Right renal pelvis (tissue), 4 donors: Measurements from ENCODE around the gene STOML1. TPM values are rescaled to one million over a fixed set of nuclear protein-coding genes. Genes with fewer than 3 reads are reported as not detected.
"Not testable (repeated sequence)": the region's sequence is repeated elsewhere in the genome, so short reads cannot be mapped to it uniquely, and the experiment has no call there.

Experiments
- DNase-seq, 4 donors: peaks; one replicate each; pipeline ENCODE4 v3.0.0-alpha.2; 2013; ENCODE audit warnings: low read depth in 4 of 4, low spot score in 3 of 4, missing footprints in 1 of 4
- polyA plus RNA-seq, 4 donors: library from polyadenylated mRNA; unstranded; fragments of 120-200 nt; gene quantifications; one replicate each; pipeline ENCODE4 v1.2.1, GENCODE V29; 2013; ENCODE audit not compliant: insufficient read length in 4 of 4

Gene STOML1
- polyA plus RNA-seq, 4 donors, result 8.9 to 16.8 (median 11.5) TPM

GRCh38 chr15:73988445-73988969 lies 3.6 kb downstream of the STOML1 start:
- DNase-seq, result no peak

GRCh38 chr15:73987681-73988444 lies 4.2 kb downstream of the STOML1 start:
- no peak for DNase-seq

- no peak for DNase-seq
Measured at GRCh38 chr15:73987250-73987649, 4.8 kb downstream of the STOML1 start.

DNA sequence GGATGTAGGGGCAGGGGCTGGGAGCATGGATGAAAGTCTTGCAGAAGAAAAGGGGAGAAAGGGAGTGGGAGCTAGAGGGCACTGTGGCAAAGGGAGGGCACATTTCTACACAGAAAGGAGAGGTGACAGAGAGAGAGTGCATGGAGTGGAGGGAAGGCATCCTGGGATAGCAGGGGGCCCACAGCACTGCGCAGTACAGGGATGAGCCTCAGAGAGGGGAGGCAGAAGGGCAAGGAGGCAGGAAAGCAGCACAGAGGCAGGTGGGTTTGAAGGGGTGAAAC lies 5.4 kb downstream of the STOML1 start:
- no peak for DNase-seq

DNA sequence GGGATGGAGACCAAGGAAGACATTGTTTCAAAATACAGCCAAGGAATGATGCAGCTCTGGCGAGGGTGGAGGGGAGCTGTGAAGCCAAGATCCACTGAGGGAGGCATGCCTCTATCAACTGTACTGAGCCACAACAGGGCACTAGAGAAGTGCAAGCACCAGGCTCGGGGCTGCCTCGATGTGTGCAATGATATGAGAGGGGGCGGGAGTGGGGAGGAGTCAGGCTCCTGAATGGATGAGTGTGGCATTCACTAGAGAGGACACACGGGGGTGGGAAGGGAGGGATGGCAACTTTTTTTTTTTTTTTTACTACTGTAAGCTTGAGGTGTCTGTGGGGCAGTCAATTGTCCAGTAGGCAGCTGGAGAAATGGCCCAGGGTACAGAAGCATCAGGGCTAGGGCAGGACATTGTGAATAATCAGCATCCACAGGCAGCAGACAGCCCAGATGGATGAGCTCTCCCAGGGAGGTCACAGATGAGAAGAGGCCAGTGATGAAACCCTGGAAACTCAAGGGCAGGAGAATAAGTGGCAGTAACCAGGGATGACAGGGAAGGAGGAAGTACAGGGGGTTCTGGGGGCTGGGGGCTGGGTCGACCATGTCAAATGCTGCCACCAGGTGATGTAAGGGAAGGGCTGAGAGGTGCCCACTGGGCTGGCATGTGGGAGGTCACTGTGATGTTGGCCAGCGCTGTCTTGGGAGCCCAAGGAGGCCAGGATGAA lies 5.9 kb downstream of the STOML1 start:
- no peak for DNase-seq

- DNase-seq, result no peak
Measured at GRCh38 chr15:73985101-73985873, 6.8 kb downstream of the STOML1 start.

GRCh38 chr15:73984208-73984979 lies 7.7 kb downstream of the STOML1 start:
- no peak for DNase-seq

DNA sequence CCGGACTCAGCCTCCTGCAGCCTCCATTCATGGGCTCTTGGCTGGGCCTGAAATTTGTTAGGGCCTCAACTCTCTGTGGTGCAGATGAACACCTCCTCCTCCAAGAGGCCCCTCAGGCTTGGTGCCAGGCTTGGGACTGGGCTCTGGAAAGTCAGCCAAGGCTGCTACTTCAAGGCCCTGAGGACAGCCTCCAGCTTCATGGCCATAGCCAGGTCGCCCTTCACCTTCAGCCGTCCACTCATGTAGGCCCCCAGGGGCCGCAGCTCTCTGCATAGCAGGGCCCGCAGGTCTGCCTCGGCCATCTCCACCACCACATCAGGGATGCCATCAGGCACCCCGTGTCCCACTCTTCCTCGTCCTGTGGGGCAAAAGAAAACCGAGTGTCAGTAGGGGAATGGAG lies 8.3 kb downstream of the STOML1 start:
- DNase-seq, result no peak

DNA sequence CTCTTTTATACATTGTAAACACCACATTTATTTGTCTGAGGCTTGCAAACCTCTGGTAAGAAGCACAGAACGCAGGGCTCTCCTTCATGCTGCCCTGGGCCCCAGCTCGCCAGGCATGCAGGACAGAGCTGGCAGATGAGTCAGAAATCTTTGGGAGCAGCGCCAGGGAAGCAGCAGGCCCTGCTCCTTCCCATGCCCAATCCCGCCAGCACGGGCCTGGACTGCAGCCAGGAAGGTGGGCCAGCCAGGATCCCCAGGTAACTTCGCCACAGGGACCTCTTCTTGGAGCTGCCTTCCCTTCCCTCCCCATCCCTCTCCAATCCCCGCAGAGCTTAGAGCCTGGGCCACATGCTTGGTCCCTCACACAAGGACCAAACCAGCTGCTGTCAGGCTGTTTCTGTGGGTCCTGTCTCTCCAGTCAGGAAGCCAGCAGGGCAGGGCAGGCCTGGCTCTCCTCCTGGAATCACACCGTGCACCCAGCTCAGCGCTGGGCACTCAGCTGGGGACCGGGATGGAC lies 8.8 kb downstream of the STOML1 start:
- DNase-seq, result no peak

DNA sequence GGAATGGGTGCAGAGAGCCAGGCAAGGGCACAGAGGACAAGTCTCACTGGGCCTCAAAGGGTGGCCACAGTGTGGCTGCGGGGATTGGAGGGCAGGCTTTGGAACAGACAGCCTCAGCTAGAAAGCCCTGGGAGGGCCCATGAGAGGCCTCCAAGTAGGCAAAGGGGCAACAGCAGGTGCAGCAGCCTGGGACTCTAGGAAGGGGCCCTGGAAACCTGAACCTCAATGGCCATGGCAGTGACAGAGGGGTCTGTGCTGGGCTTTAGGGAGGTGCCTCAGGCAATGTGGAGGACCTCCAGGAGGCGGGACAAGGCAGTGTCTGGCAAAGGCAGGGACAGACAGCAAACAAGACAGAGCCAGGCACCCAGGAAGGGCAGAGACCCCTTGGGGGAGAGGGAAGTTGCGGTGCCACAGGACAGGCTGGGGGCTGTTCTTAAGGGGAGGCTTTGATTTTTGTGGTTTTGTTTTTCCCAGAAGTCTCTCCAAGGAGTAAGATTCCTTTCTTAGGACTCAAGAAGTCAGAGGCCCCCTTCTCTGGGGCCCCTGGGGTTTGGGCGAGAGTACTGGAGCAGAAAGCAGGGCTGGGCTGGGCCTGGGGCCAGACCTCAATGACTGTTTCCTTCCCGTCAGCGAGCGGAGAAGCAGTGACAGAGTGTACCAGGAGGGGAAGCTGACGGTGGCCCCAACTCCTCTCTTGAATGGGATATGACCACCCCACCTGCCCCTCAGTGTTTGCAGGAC lies 9.7 kb downstream of the STOML1 start:
- peak in 3 of 4 donors; percentile 38 to 61 (median 55) for DNase-seq

DNA sequence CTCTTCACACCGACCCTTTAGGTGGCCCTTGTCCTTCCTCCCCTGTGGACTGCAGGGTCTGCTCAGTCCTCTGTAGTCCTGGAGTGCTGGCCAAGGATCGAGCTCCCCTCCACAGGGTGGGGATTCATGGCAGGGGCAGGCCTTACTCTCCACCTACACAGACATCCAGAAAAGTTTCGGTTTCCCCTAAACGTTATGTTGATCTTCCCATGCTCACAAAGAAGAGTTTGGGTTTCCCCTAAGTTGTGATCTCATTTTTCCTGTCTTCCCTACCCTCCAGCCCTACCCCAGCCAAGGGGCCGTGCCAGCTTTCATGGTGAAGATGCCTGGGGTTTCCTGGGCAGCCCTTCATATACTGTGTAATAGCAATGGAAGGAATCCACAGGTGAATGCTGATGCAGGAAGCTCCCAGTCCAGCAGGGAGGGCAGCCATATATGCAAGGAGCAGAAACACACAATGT lies 10.3 kb downstream of the STOML1 start:
- no peak for DNase-seq

- DNase-seq, result no peak
Measured at GRCh38 chr15:73979636-73980035, 12.5 kb downstream of the STOML1 start.

DNA sequence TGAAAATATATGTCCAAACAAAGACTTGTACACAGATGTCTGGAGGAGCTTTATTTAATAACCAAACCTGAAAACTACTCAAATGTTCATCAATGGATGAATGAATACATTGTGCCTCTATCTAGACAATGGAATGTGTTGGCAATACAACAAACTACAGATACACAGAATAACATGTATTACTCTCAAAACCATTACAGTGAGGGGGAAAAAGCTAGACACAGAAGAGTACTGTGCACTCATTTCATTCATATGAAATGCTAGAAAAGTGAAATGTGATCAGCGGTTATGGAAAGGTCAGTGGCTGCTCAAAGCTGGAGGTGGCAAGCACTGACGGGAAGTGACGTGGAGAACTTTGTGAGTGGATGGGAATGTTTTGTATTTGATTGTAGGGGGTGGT lies 13.2 kb downstream of the STOML1 start:
- no peak for DNase-seq

DNA sequence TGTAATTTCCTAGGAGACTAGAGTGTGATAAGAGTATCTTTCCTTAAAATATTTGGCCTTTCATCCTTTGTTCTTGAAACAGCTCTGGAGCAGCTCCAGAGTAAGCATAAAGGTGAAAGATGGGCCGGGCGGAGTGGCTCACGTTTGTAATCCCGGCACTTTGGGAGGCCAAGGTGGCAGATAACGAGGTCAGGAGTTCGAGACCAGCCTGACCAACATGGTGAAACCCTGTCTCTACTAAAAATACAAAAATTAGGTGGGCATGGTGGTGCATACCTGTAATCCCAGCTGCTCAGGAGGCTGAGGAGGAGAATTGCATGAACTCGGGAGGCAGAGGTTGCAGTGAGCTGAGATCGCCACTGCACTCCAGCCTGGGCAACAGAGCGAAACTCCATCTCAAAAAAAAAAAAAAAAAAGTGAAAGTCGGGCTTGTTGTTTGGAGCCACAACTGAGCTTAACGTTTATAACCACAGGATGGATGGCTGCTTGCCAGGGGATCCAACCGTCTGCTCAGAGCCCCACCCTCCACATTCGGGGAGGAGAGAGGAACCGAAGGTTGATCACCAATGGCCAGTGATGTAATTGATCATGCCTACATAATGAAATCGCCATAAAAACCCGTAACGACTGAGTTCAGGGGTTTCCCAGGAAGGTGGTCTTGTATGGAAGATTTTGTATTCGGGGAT lies 16.5 kb downstream of the STOML1 start:
- DNase-seq, result not testable (repeated sequence)

- DNase-seq, result not testable (repeated sequence)
Measured at GRCh38 chr15:73973683-73974200, 18.4 kb downstream of the STOML1 start.

- peak in 3 of 4 donors; percentile 75 to 87 (median 83) for DNase-seq
Measured at GRCh38 chr15:73972984-73973682, 19.0 kb downstream of the STOML1 start.

GRCh38 chr15:73969151-73969759 lies 22.8 kb downstream of the STOML1 start:
- DNase-seq, result no peak

- DNase-seq, result no peak
Measured at GRCh38 chr15:73968461-73968860, 23.6 kb downstream of the STOML1 start.
